ENCODE data around the gene NIF3L1.

- TF ChIP-seq CTCF (IDR thresholded peaks at IDR 0.05; ENCODE audit: borderline replicate concordance, extremely low read depth, low read length, poor library complexity, severe bottlenecking) = no peak
- TF ChIP-seq EZH2 (IDR thresholded peaks at IDR 0.05; ENCODE audit: borderline replicate concordance, low read depth, low read length, severe bottlenecking) = no peak
Observed at GRCh38 chr2:200913654-200914053, 24.5 kb downstream of the NIF3L1 start.
